GM21515 (cell line): ENCODE results near the gene PRKCA.

Experiments
- ATAC-seq: cut with Tn5 transposase; IDR thresholded peaks from one replicate; pipeline ENCODE4 v1.9.1; 2021; ENCODE audit not compliant: unreplicated experiment

Gene PRKCA

DNA sequence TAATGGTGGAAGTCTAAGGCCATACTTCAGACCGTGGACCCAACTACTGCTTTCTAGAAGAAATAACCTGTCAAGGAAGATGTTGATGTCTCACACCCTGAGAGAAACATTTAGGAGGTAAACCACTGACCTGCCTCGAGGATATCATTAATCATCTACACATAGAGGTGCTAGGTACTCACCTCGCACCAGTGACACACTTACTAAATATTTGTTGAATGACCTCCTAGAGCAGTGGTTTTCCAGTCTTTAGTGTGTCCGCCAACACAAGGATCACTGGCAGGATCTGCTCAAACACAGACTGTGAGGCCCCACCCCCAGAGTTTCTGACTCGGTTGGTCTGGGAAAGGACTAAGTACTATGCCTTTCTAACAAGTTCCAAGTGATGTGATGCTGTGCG, 335.1 kb downstream of the PRKCA start:
- no peak for ATAC-seq

DNA sequence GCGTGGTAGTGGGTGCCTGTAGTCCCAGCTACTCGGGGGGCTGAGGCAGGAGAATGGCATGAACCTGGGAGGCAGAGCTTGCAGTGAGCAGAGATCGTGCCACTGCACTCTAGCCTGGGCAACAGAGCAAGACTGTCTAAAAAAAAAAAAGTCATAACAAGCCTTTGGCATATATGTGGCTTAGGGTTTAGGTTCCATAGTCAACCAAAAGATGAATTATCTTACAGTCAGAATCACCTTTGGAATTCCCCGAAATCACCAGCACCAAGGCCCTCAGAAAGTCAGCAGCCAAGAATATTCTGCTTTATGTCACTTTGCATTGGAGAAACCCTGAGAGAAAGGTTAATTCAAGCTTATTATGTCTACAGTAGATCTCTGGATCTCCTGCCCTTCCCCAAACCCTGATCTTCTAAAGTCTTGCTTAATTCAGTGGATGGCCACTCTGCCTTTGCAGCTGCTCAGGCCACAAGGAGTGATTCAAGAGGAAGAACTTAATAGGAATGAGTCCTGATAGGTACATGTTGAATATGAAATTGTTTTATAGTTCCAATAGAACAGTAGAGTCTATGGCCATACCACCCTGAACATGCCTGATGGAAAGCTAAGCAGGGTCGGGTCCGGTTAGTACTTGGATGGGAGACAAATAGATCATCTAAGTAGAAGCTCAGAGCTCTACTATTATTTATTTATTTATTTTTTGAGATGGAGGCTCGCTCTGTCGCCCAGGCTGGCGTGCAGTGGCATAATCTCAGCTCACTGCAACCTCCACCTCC, 336.5 kb downstream of the PRKCA start:
- no peak for ATAC-seq

- no peak for ATAC-seq
Measured at GRCh38 chr17:66643815-66644710, 341.6 kb downstream of the PRKCA start.

DNA sequence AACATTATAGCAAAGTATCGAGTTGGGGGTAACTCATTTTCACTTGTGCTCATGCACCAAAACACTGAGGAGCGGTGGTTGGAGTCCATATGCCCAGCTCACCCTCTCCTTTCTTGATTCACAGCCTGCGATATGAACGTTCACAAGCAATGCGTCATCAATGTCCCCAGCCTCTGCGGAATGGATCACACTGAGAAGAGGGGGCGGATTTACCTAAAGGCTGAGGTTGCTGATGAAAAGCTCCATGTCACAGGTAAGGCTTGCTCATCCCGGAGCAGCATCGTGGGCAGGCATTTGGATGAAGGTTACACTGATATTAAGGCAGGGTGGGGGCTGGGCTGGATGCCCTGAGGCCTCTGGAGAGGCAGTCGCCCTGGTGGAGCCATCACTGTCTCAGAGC, 342.8 kb downstream of the PRKCA start:
- ATAC-seq, result no peak

DNA sequence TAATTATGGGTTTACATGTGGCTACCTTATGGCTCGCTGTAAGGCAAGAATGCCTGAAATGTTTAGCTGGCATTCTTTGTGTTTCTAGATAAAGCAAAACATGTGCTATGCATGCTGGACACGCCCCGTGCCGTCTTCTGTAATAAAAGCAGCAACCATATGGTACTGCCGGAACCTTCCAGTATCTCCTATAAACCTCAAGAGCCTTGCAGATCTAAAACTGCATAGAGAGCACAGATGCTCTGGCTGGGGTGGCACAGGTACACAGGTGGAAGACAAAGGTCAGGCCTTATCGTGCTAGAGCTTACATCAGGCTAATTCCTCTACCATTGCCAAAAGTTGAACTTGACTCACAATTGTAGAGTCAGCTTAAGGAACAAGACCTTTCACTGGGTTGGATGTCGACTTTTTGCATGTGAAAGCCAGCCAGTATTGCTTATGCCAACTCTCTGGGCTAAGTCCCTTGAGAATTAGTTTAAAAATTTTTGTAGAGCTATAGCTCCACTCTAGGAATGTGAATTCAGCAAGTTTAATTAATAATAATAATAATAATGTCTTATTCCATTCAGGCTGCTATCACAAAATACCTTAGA, 345.1 kb downstream of the PRKCA start:
- no peak for ATAC-seq

DNA sequence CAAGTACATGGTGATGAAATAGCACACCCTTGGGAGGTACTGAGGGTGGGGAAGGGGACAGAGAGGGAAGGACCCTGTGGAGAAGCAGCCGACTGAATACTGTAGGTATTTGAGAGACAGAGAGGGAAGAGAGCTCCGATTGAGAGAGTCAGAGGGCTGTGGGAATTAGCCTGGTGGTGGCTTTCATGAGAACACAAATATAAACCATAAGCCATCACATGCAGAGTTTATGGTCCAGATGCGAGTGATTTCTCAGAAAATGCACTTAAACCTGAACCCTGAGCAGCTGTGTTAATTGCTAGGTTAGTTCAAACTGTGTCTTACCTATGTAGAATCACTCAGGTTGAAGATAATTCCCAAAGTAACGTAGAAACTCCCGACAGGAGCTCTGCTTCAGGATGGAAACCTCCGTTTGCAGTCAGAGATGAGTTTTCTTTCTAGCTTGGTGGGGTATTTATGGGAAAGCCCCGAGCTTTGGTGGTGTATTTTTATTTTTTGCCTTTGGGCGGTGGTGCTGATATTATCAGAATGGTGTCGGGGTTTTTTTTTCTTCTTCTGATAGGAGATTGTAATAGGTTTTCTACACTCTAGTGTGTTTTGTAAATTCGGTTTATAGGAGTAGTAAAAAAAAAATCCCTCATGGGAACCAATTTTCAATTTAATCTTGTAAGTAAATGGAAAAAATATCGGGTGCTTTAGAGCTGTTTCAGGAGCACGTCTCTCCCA, 347.6 kb downstream of the PRKCA start:
- ATAC-seq, result no peak

DNA sequence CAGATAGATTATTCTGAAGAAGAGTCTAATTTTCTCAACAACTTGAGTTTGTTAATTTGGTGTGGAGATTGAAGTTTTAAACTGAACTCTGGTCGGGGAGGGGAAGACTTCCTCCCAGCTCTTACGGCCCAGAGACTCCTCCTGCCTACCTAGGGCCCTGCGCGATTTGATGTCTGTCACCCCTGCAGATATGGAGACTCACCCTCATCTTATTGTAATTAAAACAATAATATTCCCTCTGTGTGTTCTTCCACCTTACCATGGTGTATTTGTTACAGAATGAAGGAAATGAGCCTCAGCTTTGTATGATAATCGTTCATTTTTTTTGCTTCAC, 348.1 kb downstream of the PRKCA start:
- no peak for ATAC-seq

GRCh38 chr17:66652840-66653507, 350.6 kb downstream of the PRKCA start:
- ATAC-seq, result no peak

- no peak for ATAC-seq
Measured at GRCh38 chr17:66654106-66654740, 351.8 kb downstream of the PRKCA start.

DNA sequence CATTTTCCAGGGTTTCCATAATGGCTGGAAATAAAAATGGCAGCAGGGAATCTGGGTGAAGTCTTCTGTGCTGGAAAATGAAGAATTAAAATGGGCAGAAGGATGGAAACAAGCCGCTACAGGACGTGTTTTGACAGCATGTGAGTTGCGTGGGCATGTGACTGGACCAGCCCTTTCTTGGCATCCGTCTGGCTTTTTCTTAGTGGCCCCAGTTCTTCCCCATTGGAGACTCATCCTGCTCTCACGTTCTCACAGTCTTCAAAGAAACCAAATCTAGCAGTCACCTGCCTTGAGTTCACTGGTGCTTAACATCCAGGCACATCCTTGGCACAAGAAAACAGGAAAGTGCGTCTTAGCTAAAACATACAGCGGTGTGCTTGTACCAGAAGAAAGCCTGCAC, 352.4 kb downstream of the PRKCA start:
- no peak for ATAC-seq

DNA sequence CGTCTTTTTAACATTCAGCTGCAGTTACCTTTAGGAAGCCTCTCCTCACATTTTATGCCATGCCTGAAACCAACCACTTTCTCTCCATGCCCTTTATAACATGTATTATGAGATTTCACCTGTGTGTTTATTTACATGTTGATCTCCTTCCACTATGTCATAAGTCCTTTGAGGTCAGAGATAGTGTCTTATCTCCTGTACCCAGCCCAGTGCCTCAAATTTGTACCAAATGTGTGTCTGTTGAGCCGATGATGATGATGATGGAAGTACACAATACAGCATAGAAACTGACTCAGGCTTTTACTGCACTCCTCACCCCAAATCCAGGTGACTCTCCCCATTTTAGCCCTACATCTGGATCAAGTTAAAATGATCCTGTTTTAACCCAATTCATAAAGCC, 353.0 kb downstream of the PRKCA start:
- ATAC-seq, result no peak

DNA sequence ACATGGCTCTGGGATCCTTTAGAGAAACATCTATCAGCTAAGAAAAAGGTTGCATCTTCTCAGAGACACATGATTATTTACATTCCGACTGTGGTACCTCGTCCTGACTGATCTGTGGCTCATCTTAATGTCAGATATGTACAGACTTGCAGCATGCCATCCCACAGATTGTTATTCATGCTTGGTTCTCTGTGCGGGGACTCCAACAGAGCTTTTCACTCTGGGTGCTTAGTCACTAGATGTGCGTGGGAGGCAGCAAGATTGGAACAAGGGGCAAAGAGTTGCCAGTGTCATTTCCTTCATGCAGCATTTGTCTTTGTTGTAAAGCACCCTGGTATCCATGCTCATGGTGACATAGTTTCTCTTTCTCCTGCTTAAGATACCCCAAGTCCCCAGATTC, 353.4 kb downstream of the PRKCA start:
- no peak for ATAC-seq

DNA sequence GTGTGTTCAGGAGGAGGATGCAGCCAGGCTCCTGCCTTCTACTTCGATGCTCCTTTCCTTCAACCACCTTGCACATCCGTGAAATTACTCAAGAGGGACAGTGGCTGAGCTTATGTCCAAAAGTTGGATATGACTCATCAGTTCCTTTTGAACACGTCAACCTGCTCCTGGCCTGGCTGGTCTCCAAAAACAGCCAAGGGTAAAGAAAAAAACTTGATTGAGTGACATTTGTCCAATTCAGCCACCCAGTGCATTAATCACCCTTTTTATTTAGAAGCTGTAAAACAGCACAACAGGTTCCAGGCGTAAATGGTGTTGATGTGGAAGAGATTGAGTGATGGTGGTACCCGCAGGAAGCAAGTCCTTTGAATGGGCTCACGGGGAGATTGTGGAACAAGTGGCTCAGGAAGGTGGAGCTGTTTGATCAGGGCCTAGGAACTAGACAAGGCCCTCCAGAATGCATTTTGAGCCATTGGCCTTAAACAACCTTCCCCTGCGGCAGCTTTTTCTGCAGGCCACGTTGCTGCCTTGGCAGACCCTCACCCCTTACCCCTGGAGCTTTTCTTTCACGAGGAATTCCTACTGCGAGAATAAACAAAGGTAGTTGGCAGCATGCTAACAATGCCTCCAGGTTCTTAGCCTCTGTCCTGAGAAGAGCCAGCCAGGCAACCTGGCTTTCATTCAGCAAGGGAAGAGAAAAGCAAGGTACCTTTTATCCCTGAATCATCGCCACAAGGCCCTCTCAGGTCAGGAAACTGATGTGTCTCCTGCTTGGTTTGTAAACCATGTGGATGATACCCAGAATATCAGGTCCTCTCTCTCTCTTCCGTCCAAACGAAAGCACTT, 359.2 kb downstream of the PRKCA start:
- ATAC-seq, result no peak

- ATAC-seq, result no peak
Measured at GRCh38 chr17:66662496-66662895, 360.1 kb downstream of the PRKCA start.

DNA sequence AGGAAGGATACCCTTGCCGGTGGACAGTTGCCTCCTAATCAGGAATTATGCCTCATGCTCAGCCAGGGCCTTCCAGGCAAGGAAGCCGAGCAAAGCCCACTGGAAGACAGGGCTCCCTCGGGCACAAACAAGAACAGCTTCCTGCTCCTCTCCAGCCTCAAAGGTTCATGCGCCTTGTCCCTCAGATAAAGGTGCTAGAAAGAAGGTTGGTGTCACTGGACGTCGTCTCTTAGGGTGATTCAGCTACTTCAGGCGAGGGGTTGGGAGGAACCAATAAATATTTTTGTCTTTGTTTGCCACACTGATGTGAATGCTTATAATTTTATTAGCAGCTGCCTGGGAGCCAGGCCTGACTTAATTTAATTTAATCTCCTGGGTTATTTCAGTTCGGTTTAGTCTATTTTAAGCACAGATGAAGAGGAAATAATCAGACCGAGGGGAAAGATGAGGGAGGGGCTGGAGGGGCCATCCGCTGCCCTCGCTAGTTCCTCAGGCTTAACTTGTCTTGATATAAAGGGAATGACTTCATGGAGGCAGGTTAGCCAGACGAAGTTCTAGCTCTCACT, 360.7 kb downstream of the PRKCA start:
- ATAC-seq, result no peak

DNA sequence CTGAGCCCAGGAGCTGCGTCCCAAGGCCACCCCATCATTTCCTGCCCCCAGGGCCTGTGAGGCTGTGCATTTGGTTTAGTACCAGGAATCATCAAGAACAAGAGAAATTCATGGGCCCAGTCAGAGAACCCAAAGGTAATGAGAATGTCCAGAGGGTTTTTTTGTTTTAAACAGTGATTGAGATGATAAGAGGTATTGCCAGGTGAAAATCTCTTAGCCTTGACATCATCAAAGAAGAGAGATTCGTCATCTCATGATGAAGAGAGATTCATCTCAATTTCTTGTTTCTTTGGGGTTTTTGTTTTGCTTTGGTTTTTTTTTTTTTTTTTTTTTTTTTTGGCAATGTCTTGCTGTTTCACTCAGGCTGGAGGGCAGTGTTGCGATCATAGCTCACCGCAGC, 361.9 kb downstream of the PRKCA start:
- no peak for ATAC-seq

DNA sequence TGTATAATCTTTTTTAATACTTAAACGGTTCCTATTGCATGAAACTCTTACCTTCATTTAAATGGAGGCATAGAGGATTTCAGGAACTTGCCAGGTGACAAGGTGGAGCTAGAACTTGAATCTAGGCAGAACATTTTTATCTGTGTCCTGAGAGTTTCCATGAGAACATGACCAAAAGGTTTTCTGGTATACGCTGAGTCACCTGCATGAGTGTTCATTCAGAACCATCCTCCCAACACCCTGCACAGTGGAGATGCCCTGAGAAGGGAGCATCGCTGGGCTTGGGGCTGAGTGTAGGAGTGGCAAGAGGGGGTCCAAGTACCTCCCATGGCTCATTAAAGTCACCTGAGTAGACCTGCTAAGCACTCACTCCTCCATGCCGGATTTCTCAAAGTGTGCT, 362.8 kb downstream of the PRKCA start:
- ATAC-seq, result no peak

DNA sequence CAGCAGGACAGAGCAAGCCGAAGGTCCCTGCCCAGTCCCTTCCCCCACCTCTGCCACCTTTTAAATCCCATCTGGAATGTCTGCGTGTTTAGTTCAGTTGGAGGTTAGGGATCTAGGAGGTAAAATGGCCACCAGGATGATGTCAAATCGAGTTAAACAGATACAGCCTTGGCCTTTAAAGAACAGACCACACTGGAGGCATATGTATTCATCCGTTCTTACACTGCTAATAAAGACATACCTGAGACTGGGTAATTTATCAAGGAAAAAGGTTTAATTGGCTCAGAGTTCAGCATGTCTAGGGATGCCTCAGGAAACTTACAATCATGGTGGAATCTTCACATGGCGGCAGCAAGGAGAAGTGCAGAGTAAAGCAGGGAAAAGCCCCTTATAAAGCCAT, 364.7 kb downstream of the PRKCA start:
- no peak for ATAC-seq

- ATAC-seq, result no peak
Measured at GRCh38 chr17:66667491-66668030, 365.1 kb downstream of the PRKCA start.
